GM19025 (cell line): ENCODE results near the gene PRKAG2.

Source experiments
- ATAC-seq: cut with Tn5 transposase; IDR thresholded peaks from one replicate; pipeline ENCODE4 v1.9.1; 2021; ENCODE audit warnings: mild to moderate bottlenecking, low read depth, moderate library complexity; ENCODE audit not compliant: unreplicated experiment

PRKAG2 gene

GRCh38 chr7:151777495-151777880 is 99.4 kb downstream of the PRKAG2 start:
- no peak for ATAC-seq

GRCh38 chr7:151776876-151777494 is 99.9 kb downstream of the PRKAG2 start:
- no peak for ATAC-seq

- no peak for ATAC-seq
Observed at GRCh38 chr7:151776446-151776845, 100.5 kb downstream of the PRKAG2 start.

GRCh38 chr7:151775547-151776443 is 101.1 kb downstream of the PRKAG2 start:
- ATAC-seq: no peak

GRCh38 chr7:151774951-151775350 is 102.0 kb downstream of the PRKAG2 start:
- no peak for ATAC-seq

- ATAC-seq: no peak
Observed at GRCh38 chr7:151773797-151774196, 103.1 kb downstream of the PRKAG2 start.

- ATAC-seq: no peak
Observed at GRCh38 chr7:151770232-151770631, 106.7 kb downstream of the PRKAG2 start.

GRCh38 chr7:151769188-151769821 is 107.6 kb downstream of the PRKAG2 start:
- ATAC-seq: no peak

GRCh38 chr7:151768805-151769187 is 108.1 kb downstream of the PRKAG2 start:
- no peak for ATAC-seq

GRCh38 chr7:151767557-151767956 is 109.4 kb downstream of the PRKAG2 start:
- no peak for ATAC-seq

- ATAC-seq: no peak
Observed at GRCh38 chr7:151764056-151764920, 112.6 kb downstream of the PRKAG2 start.

GRCh38 chr7:151763420-151763984 is 113.4 kb downstream of the PRKAG2 start:
- no peak for ATAC-seq

GRCh38 chr7:151762583-151763245 is 114.2 kb downstream of the PRKAG2 start:
- ATAC-seq: no peak

- no peak for ATAC-seq
Observed at GRCh38 chr7:151761957-151762356, 115.0 kb downstream of the PRKAG2 start.

- no peak for ATAC-seq
Observed at GRCh38 chr7:151761231-151761630, 115.7 kb downstream of the PRKAG2 start.

- ATAC-seq: no peak
Observed at GRCh38 chr7:151759591-151760042, 117.3 kb downstream of the PRKAG2 start.

- no peak for ATAC-seq
Observed at GRCh38 chr7:151758622-151759540, 118.0 kb downstream of the PRKAG2 start.

- ATAC-seq: no peak
Observed at GRCh38 chr7:151757274-151757673, 119.6 kb downstream of the PRKAG2 start.

GRCh38 chr7:151756866-151757265 is 120.0 kb downstream of the PRKAG2 start:
- no peak for ATAC-seq
